IMR-90 (cell line): Measurements from ENCODE around the gene CHRM4. TPM values are rescaled to one million over a fixed set of nuclear protein-coding genes. Genes with fewer than 3 reads are reported as not detected.

ENCODE experiments used
- ATAC-seq: fragments of 200-7000 bp; cut with Tn5 transposase; 2 replicates; pipeline ENCODE4 v1.9.1; 2020; ENCODE audit warnings: low read depth, mild to moderate bottlenecking, moderate library complexity
- BruUV-seq: library from RNA; stranded (reverse); fragments of 400-500 nt; replicated peaks from 2 replicates; lab custom pipeline; 2021; lab: Mats Ljungman, UMichigan
- CTCF ChIA-PET: fragments of 300-600 bp; formaldehyde crosslinking; extraction: SDS; loops from one replicate; lab custom pipeline; 2021; ENCODE audit warnings: antibody characterized with exemption; lab: Yijun Ruan, JAX
- POLR2A ChIA-PET: fragments of 300-600 bp; sonication (Branson Sonifier 250); formaldehyde crosslinking; loops from one replicate; lab custom pipeline; 2022; ENCODE audit warnings: antibody characterized with exemption; ENCODE audit not compliant: unreplicated experiment; lab: Charles Lee
- DNase-seq: peaks from one replicate; pipeline ENCODE4 v3.0.0; 2013
- H2AFZ ChIP-seq: replicated peaks from 2 replicates; pipeline ENCODE3; 2013; ENCODE audit warnings: low read length, mild to moderate bottlenecking; ENCODE audit not compliant: poor library complexity
- H2AK5ac ChIP-seq: 2 replicates; pipeline ENCODE4 v1.6.1; 2013; ENCODE audit warnings: low read depth, low read length, inconsistent platforms
- H2AK9ac ChIP-seq: replicated peaks from 2 replicates; pipeline ENCODE3; 2013; ENCODE audit warnings: mild to moderate bottlenecking, low read depth, low read length, moderate library complexity; ENCODE audit not compliant: poor library complexity
- H2BK120ac ChIP-seq: 2 replicates; pipeline ENCODE4 v1.6.1; 2013; ENCODE audit warnings: low read depth, low read length, inconsistent platforms
- H2BK15ac ChIP-seq: 3 replicates; pipeline ENCODE4 v1.6.1; 2013; ENCODE audit warnings: low read depth, low read length, inconsistent platforms
- H2BK20ac ChIP-seq: 2 replicates; pipeline ENCODE4 v1.6.1; 2013; ENCODE audit warnings: low read depth, mild to moderate bottlenecking, inconsistent platforms, low read length, moderate library complexity
- H2BK5ac ChIP-seq: 2 replicates; pipeline ENCODE4 v1.6.1; 2013; ENCODE audit warnings: mild to moderate bottlenecking, low read depth, low read length, inconsistent platforms; ENCODE audit not compliant: poor library complexity, severe bottlenecking
- H3K14ac ChIP-seq: replicated peaks from 2 replicates; pipeline ENCODE4 v1.6.1; 2013; ENCODE audit warnings: low read depth, low read length, inconsistent platforms
- H3K18ac ChIP-seq: 2 replicates; pipeline ENCODE4 v1.6.1; 2013; ENCODE audit warnings: low read depth, low read length, control low read depth
- H3K23ac ChIP-seq: 2 replicates; pipeline ENCODE4 v1.6.1; 2013; ENCODE audit warnings: low read depth, low read length, inconsistent platforms
- H3K27ac ChIP-seq: 2 replicates; pipeline ENCODE4 v1.5.1; 2013; ENCODE audit warnings: mild to moderate bottlenecking, control low read depth, low read length; ENCODE audit not compliant: insufficient read depth
- H3K27me3 ChIP-seq: 2 replicates; pipeline ENCODE4 v1.6.1; 2013; ENCODE audit warnings: low read length; ENCODE audit not compliant: control insufficient read depth, insufficient read depth
- H3K36me3 ChIP-seq: 2 replicates; pipeline ENCODE4 v1.6.1; 2013; ENCODE audit warnings: low read length, mixed read lengths; ENCODE audit not compliant: control insufficient read depth, insufficient read depth
- H3K4ac ChIP-seq: 2 replicates; pipeline ENCODE4 v1.6.1; 2013; ENCODE audit warnings: low read depth, low read length, inconsistent platforms
- H3K4me1 ChIP-seq: 2 replicates; pipeline ENCODE4 v1.6.1; 2013; ENCODE audit warnings: low read length, mixed read lengths; ENCODE audit not compliant: control insufficient read depth, insufficient read depth
- H3K4me2 ChIP-seq: 2 replicates; pipeline ENCODE4 v1.6.1; 2013; ENCODE audit warnings: low read depth, mild to moderate bottlenecking, control low read depth, low read length, moderate library complexity
- H3K4me3 ChIP-seq: 2 replicates; pipeline ENCODE4 v1.5.1; 2013; ENCODE audit warnings: low read depth, mild to moderate bottlenecking, control low read depth, low read length, moderate library complexity; ENCODE audit not compliant: insufficient read depth
- H3K56ac ChIP-seq: 2 replicates; pipeline ENCODE4 v1.6.1; 2013; ENCODE audit warnings: low read length, inconsistent platforms; ENCODE audit not compliant: insufficient read depth; ENCODE audit errors: extremely low read depth
- H3K79me1 ChIP-seq, 2 experiments: 2 replicates each; pipeline ENCODE4 v1.6.1; 2013; ENCODE audit warnings: low read length in 2 of 2, inconsistent platforms in 1 of 2, low read depth in 1 of 2
- H3K9ac ChIP-seq: 2 replicates; pipeline ENCODE4 v1.6.1; 2013; ENCODE audit warnings: low read depth, low read length, control low read depth
- H3K9me1 ChIP-seq: 2 replicates; pipeline ENCODE4 v1.6.1; 2013; ENCODE audit warnings: low read length, inconsistent platforms; ENCODE audit not compliant: insufficient read depth
- H3K9me3 ChIP-seq: 2 replicates; pipeline ENCODE4 v1.6.1; 2013; ENCODE audit warnings: low read length; ENCODE audit not compliant: control insufficient read depth, insufficient read depth
- H4K20me1 ChIP-seq: 2 replicates; pipeline ENCODE4 v1.6.1; 2013; ENCODE audit warnings: low read length, inconsistent platforms; ENCODE audit not compliant: insufficient read depth
- H4K5ac ChIP-seq: 2 replicates; pipeline ENCODE4 v1.6.1; 2013; ENCODE audit warnings: mild to moderate bottlenecking, low read depth, low read length, control low read depth
- H4K8ac ChIP-seq, 2 experiments: 2 replicates each; pipeline ENCODE4 v1.6.1; 2013; ENCODE audit warnings: low read depth in 2 of 2, low read length in 2 of 2, control low read depth in 1 of 2, inconsistent platforms in 1 of 2
- H4K91ac ChIP-seq: 2 replicates; pipeline ENCODE4 v1.6.1; 2013; ENCODE audit warnings: low read depth, low read length, inconsistent platforms; ENCODE audit not compliant: insufficient read depth
- CEBPB ChIP-seq: IDR thresholded peaks from 2 replicates; pipeline ENCODE4 v1.6.1; 2012; ENCODE audit warnings: low read depth, low read length, improper control_type of control experiment
- FOS ChIP-seq: fragments of 150-350 bp; IDR thresholded peaks from 2 replicates; pipeline ENCODE4 v1.6.1; 2016; ENCODE audit warnings: low read depth, low read length
- POLR2A ChIP-seq: IDR thresholded peaks from 2 replicates; pipeline ENCODE4 v1.6.1; 2012; ENCODE audit warnings: mild to moderate bottlenecking, low read depth, low read length
- RFX5 ChIP-seq: IDR thresholded peaks from 2 replicates; pipeline ENCODE4 v1.8.0; 2012; ENCODE audit warnings: low read depth, mild to moderate bottlenecking, low read length, moderate library complexity
- WGBS, 2 experiments: methylation state at CpG; one replicate each; pipeline versions ENCODE4 v1.1.5 to v1.1.7; 2013; ENCODE audit warnings: missing lambda C conversion rate in 2 of 2; ENCODE audit not compliant: insufficient read length in 1 of 2; ENCODE audit errors: extremely low coverage in 2 of 2; 5-methylcytosine and 5-hydroxymethylcytosine counted together
- dilution Hi-C: fragments of 300-500 bp; cut with HindIII; formaldehyde crosslinking; loops from one replicate; pipeline ENCODE4 v1.14.3; 2018; ENCODE audit warnings: low sequenced_read_pairs; ENCODE audit not compliant: unreplicated experiment
- in situ Hi-C: fragments of 300-500 bp; cut with MboI; formaldehyde crosslinking; loops from 3 replicates; pipeline ENCODE4 v1.14.3; 2019; ENCODE audit warnings: low sequenced_read_pairs, inconsistent platforms, mixed read lengths
- intact Hi-C: fragments of 100-400 bp; cut with micrococcal nuclease; formaldehyde crosslinking; loops from 2 replicates; pipeline ENCODE4 v1.10.0; 2022
- polyA plus RNA-seq, 3 experiments: library from polyadenylated mRNA; depleted of rRNA; stranded (reverse); fragments of >200 nt; gene quantifications; 2 replicates each; pipeline ENCODE4 v1.2.3, GENCODE V29; 2012; ENCODE audit warnings: low replicate concordance in 1 of 3
- total RNA-seq: library from RNA; depleted of rRNA; stranded (reverse); fragments of >200 nt; gene quantifications from 2 replicates; pipeline ENCODE4 v1.2.3, GENCODE V29; 2012
- TF ChIP-seq, protein P1 (sequence below): conservative IDR thresholded peaks from 2 replicates; pipeline ENCODE4 v1.5.1; 2012; ENCODE audit warnings: mild to moderate bottlenecking, low read depth, low read length, improper control_type of control experiment
- TF ChIP-seq, protein P2 (sequence below): fragments of 150-350 bp; IDR thresholded peaks from 2 replicates; pipeline ENCODE4 v1.6.1; 2017; ENCODE audit warnings: mild to moderate bottlenecking, antibody characterized with exemption, low read length, low read depth

The CHRM4 gene
- total and polyA plus RNA-seq, 2 of the 4 experiments (the other 2 are of a cell fraction) = 0.09 to 0.18 TPM

DNA sequence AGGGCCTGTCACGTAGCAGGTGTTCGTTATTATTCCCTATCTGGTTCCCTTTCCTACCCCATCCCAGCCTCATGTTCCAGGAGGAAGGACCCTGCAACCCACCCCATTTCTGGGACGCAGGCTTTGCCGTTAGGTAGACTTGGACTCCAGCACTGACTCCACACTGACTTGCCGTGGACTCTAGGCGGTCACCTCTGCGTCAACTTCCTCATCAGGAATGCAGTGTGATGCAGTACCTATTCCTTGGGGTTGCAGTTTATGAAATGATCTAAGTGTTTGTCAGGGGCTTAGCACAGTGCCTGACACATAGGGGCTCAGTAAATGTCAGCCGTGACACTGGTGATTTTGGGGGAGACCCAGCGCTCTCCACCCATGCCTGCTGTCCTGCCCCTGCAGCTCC, 27.5 kb downstream of the CHRM4 start:
- ATAC-seq = no peak
- 90% methylated on average over 2 of the region's 9 CpGs; no CpG with 5 or more reads in 1 of the 2 experiments for WGBS, 2 experiments

More for the DNA sequence above, 27.5 kb downstream of the CHRM4 start:
- peak overlapping the region; percentile 43 for H2AK5ac ChIP-seq
- peaks cover 33% of the 10 kb centered on the region for H4K20me1 ChIP-seq
- dilution Hi-C loops (no loop called here), intact Hi-C loops (no loop called here), in situ Hi-C loops (no loop called here)
- H3K4me1 ChIP-seq = peaks cover 37% of the 10 kb centered on the region
- no TSS peak for BruUV-seq
- H3K4ac ChIP-seq = no peak overlapping the region; the same call in 1 of the 2 replicates
- no peak overlapping the region for H3K18ac ChIP-seq
- peaks cover 4% of the 10 kb centered on the region; the same call in 1 of the 2 replicates for H3K36me3 ChIP-seq
- no peak overlapping the region for H2BK120ac ChIP-seq
- no peaks in the 10 kb centered on the region for H3K27me3 ChIP-seq
- H3K27ac ChIP-seq = no peak overlapping the region
- ChIA-PET CTCF (interaction anchor here (0.7 kb wide), 1 partner anchor 12 kb away, joined by 3 read pairs; no protein-coding TSS in a partner anchor), POLR2A (no interaction called here)
- TF ChIP-seq, protein P1, sequence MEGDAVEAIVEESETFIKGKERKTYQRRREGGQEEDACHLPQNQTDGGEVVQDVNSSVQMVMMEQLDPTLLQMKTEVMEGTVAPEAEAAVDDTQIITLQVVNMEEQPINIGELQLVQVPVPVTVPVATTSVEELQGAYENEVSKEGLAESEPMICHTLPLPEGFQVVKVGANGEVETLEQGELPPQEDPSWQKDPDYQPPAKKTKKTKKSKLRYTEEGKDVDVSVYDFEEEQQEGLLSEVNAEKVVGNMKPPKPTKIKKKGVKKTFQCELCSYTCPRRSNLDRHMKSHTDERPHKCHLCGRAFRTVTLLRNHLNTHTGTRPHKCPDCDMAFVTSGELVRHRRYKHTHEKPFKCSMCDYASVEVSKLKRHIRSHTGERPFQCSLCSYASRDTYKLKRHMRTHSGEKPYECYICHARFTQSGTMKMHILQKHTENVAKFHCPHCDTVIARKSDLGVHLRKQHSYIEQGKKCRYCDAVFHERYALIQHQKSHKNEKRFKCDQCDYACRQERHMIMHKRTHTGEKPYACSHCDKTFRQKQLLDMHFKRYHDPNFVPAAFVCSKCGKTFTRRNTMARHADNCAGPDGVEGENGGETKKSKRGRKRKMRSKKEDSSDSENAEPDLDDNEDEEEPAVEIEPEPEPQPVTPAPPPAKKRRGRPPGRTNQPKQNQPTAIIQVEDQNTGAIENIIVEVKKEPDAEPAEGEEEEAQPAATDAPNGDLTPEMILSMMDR = no peak
- TF ChIP-seq, protein P2, sequence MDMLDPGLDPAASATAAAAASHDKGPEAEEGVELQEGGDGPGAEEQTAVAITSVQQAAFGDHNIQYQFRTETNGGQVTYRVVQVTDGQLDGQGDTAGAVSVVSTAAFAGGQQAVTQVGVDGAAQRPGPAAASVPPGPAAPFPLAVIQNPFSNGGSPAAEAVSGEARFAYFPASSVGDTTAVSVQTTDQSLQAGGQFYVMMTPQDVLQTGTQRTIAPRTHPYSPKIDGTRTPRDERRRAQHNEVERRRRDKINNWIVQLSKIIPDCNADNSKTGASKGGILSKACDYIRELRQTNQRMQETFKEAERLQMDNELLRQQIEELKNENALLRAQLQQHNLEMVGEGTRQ = no peak
- TF ChIP-seq RFX5 = no peak
- no peak for TF ChIP-seq CEBPB
- no peak for TF ChIP-seq POLR2A
- no peak for TF ChIP-seq FOS
- no peak overlapping the region for H4K5ac ChIP-seq
- H2AK9ac ChIP-seq = peak overlapping the region; percentile 74
- no peak overlapping the region for H2BK15ac ChIP-seq
- 0 out of 2 replicates have a peak overlapping the region, but pooled peaks have one; percentile 31 for H3K23ac ChIP-seq
- peaks cover 6% of the 10 kb centered on the region; the same call in 1 of the 2 replicates for H3K9me1 ChIP-seq
- no peak overlapping the region for H3K56ac ChIP-seq
- H2AFZ ChIP-seq = no peak overlapping the region
- no peak overlapping the region for H4K8ac ChIP-seq
- no peak for DNase-seq
- H2BK20ac ChIP-seq = 0 out of 2 replicates have a peak overlapping the region, but pooled peaks have one; percentile 6
- H3K4me2 ChIP-seq = no peak overlapping the region
- H3K4me3 ChIP-seq = no peak overlapping the region
- H4K91ac ChIP-seq = no peak overlapping the region
- H3K14ac ChIP-seq = no peak overlapping the region
- no peak overlapping the region for H3K9ac ChIP-seq
- H3K79me1 ChIP-seq = peaks cover 30 to 62% of the 10 kb centered on the region in 2 experiments
- no peaks in the 10 kb centered on the region for H3K9me3 ChIP-seq
- no peak overlapping the region for H2BK5ac ChIP-seq
